ENCODE results near the gene SEPTIN5.
"Not testable (repeated sequence)": the region's sequence is repeated elsewhere in the genome, so short reads cannot be mapped to it uniquely, and the experiment has no call there.

Gene SEPTIN5

DNA sequence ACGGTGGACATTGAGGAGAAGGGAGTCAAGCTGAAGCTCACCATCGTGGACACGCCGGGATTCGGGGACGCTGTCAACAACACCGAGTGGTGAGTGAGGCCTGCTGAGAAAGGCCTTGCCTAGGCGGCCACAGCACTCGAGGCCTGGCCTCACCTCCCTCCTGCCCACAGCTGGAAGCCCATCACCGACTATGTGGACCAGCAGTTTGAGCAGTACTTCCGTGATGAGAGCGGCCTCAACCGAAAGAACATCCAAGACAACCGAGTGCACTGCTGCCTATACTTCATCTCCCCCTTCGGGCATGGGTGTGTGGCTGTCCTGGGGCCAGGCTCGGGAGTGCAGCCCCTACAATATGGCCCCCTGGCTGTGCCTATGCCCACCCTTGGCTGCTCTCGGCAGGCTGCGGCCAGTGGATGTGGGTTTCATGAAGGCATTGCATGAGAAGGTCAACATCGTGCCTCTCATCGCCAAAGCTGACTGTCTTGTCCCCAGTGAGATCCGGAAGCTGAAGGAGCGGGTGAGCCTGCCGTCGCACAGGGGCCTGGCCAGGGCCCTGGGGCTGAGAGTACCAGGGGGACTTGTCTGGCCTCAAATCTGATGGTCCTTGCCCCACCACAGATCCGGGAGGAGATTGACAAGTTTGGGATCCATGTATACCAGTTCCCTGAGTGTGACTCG, 6.0 kb downstream of the SEPTIN5 start:
- no peak for DNase-seq (ENCODE audit: low spot score)

- no peak for DNase-seq (ENCODE audit: low spot score)
These were observed 6.7 kb downstream of the SEPTIN5 start for GRCh38 chr22:19720999-19721329.

GRCh38 chr22:19721330-19722177, 7.3 kb downstream of the SEPTIN5 start:
- no peak for DNase-seq (ENCODE audit: low spot score)

DNA sequence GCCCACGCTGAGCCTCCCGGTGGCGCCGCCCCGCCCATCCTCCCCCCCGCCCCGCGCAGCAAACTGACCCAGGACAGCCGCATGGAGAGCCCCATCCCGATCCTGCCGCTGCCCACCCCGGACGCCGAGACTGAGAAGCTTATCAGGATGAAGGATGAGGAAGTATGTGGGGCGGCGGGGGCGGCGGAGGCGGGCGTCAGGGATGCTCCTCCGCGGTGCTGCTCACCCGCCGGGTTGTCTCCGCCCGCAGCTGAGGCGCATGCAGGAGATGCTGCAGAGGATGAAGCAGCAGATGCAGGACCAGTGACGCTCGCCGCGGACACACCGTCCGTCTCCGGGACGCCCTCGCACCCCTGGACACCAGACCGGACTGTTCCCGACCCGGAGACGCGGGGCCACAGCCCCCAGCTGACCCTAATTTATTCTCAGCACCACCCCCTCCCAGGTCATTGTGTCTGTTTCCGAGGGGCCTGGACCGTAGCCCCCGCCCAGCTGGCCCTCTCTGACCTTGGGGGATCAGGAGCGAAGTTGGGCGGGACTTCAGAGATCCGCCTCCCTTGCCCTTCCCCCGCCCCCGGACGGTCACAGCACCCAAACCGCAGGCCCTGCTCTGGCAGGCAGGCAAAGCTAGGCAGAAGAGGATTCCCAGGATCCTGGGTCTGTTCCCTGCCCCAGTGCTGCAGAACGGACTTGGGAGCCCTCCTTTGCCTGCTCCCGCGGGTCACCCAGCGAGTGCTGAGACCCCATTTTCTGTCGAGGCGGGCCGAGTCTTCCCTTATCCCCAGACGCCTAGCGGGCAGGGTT, 8.1 kb downstream of the SEPTIN5 start:
- DNase-seq (ENCODE audit: low spot score) = no peak

DNA sequence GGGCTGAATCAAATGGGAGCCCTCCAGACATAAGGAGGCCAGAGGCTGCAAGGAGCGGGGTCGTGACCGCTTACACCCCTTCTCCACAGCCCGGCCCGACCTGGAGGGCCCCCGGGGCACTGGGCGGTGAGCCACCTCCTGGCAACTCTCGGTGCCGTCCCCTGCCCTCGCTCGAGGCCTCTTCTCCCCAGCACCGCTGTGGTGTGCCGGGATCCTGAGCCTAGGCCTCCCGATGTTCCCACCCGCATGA, 8.6 kb downstream of the SEPTIN5 start:
- DNase-seq (ENCODE audit: low spot score) = no peak

- no peak for DNase-seq (ENCODE audit: low spot score)
These were observed 9.1 kb downstream of the SEPTIN5 start, which contains the start of gene GP1BB for GRCh38 chr22:19723232-19723982. Gene GP1BB, plus strand, starts transcription at chr22:19723539. Its CDS starts 31 bp downstream, at chr22:19723570.

- no peak for DNase-seq (ENCODE audit: low spot score)
These were observed 9.9 kb downstream of the SEPTIN5 start for GRCh38 chr22:19723983-19724827.

DNA sequence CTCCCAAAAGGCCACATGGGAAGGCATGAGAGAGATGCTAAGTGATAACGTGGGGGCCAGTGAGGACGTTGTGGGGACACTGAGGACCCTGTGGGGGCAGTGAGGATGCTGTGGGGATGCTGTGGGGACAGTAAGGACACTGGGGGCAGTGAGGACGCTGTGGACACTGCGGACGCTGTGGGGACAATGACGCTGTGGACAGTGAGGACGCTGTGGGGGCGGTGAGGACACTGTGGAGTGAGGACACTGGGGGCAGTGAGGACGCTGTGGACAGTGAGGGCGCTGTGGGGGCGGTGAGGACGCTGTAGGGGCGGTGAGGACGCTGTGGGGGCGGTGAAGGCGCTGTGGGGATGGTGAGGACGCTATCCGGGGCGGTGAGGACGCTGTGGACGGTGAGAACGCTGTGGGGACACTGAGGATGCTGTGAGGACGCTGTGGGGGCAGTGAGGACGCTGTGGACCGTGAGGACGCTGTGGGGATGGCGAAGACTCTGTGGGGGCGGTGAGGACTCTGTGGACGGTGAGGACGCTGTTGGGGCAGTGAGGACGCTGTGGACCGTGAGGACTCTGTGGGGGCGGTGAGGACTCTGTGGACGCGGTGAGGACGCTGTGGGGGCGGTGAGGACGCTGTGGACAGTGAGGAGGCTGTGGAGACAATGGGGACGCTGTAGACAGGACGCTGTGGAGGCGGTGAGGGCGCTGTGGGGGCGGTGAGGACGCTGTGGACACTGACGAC, 10.8 kb downstream of the SEPTIN5 start:
- DNase-seq (ENCODE audit: low spot score) = no peak

GRCh38 chr22:19726064-19726788, 11.9 kb downstream of the SEPTIN5 start:
- DNase-seq (ENCODE audit: low spot score) = not testable (repeated sequence)

DNA sequence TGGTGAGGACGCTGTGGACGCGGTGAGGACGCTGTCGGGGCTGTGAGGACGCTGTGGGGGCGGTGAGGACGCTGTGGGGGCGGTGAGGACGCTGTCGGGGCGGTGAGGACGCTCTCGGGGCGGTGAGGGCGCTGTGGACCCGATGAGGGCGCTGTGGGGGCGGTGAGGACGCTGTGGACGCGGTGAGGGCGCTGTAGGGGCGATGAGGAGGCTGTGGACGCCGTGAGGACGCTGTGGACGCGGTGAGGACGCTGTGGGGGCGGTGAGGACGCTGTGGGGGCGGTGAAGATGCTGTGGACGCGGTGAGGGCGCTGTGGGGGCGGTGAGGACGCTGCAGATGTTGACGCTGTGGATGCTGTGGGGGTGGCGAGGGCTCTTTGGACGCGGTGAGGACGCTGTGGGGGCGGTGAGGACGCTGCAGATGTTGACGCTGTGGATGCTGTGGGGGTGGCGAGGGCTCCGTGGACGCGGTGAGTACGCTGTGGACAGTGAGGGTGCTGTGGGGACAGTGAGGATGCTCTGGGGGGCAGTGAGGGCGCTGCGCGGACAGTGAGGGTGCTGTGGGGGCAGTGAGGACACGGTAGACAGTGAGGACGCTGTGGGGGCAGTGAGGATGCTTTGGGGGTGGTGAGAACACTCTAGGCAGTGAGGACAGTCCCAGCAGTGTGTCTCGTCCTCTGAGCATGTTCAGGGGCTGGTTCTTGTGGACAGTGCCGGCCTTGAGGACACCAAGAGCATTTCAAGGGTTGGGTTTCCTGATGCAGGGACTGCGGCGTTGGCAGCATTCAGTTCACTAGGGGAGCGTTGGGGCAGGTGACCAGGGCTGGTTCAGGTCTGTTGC, 13.2 kb downstream of the SEPTIN5 start:
- no peak for DNase-seq (ENCODE audit: low spot score)

DNA sequence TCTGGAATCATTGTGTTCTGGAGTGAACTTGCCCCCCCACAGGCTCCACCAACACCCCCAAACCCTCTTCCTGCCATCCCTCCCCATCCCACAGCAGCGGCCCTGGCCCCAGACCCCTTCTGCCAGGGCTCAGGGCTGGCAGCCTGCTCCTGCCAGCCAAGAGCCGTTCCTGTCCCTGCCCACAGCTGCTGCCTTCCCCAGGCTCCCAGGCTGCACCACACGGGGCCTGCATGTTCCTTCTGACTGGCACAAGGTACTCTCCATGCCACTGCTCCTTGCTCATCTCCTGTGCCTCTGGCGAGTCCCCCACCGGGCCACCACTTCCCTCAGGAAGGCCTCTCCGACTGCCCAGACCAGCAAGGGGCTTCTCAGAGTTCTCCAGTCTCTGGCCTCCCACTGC, 14.0 kb downstream of the SEPTIN5 start:
- no peak for DNase-seq (ENCODE audit: low spot score)

DNA sequence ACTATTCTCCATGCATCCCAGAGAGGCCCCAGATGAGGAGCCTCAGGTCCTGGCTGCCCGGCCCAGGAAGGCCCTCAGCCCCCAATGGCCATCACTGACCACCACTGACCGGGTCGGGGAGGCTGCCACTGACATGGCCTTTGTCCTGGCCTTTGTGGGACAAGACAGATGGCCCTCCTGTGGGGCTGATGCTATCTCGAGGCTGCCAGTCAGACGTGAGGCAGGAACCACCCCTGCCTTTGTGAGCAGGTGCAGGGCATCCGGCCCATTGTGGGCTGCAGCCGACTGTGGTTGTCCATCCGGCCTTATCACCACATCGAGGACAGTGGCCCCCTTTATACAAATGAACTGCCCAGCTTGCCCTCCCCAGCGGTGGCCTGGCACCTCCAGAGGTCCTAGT, 14.5 kb downstream of the SEPTIN5 start:
- DNase-seq (ENCODE audit: low spot score) = no peak

DNA sequence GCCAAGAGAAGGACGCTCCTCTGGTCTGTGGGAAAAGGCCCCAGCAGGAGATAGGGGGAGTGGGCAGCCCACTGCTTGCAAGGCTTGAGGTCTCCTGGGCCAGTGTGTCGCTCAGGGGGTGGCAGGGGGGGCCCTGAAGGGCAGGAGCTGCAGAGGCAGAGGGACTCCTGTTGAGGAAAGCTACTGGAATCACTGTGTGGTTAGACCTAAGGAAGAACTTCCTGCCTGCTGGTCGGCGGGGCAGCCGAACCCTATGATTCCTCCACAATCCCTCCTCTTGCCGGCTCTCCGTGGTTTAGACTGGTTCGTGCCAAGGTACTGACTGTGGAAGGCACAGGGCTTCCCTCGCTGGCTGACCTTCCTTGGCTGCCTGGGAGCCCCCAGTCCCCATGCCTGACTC, 15.2 kb downstream of the SEPTIN5 start:
- DNase-seq (ENCODE audit: low spot score) = no peak

- no peak for DNase-seq (ENCODE audit: low spot score)
These were observed 15.9 kb downstream of the SEPTIN5 start for GRCh38 chr22:19730198-19730597.

DNA sequence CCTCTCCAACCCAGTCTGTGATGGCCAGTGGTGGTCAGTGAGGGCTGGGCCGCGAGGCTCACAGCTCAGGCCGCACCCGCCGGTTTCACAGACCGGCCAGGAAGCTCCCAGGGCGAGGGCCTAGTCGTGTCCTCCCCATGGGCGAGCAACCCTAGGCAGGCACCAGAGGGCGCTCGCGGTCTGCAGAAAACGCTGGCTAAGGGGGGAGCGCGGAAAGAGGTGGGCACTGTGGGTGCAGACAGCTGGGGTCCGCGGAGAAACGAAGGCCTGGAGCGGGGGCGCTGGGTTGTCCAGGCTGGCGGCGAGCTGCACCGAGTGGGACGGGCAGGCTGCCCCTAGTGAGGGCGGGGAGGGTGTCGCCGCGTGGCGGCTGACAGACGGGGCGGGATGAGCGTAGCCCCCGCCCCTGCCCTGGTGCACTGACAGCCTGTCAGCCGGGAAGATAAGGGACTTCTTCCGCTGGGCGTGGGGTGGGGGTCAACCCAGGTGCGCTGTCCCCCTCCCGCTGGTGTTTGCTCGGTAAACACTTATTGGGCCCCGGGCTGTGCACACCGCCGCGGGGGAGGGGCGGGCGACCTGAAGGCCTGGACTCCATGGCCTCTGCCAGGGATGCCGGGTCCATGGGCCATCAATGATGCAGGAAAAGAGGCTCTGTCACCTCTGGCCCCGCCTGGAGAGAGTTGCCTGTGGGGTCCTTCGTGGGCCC, 16.5 kb downstream of the SEPTIN5 start:
- peak; percentile 80 for DNase-seq (ENCODE audit: low spot score)

DNA sequence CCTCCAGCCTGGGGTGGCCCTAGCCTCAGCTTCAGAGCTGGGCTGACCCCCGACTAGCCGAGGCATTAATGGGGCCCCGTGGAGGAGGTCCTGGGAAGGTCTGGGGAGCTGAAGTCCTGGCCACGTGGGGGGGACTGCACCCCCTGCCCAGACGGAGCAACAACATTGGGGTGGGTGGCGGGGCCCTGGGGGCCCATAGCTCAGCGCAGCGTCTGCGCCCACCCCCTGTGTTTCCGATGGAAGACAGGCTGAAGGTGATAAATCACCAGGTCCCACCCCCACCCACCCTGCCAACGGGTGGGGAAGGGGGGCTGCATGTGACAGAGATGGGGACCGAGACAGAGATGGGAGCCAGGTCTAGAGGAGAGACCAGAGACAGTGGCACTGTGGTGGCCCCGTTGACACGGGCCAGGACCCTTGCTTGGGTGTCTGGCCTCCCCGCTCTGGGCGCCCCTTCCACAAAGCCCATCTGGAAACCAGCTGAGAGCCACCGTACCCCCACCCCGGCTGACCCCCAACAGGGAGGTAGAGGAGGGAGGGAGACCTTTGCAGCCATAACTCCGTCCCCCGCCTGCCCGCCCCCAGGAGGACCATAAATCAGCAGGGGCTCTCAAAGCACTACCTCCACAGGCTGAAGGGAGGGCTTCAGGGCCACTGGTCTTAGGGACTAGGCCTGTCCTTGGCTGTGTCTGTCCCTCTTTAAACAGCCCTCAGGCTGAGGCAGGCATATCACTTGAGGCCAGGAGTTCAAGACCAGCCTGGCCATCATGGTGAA, 17.2 kb downstream of the SEPTIN5 start:
- no peak for DNase-seq (ENCODE audit: low spot score)

DNA sequence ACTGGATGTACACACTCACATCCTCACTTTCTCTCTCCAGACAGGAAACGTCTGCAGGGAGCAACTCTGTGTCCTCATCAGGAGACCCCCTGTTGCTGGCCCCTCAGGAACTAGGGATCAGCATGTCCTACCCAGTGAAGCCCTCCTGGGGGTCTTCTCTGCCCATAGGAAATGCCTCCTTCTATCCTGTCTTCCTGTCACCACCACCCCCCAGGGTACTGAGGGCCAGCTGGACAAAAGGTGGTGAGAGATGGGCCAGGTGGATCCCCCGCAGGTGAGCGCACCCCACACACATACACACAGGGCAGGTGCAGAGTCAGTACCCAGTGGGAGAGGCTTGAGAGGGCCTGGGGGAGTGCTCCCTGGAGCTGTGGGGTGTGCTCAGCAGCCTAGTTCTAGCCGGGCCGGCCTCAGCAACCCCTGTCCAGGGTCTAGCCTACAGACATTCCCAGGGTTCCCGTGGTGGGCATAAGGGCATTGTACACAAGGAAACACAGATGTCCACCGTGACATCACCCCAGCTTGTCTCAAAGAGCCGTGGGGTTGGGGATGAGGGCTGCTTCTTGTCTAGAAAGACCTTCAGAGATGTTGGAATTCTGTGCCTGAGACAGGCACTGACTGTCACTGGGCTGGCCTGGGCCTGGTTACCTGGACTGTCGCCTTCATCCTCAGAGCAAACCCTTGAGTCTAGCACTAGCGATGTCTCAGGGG, 18.3 kb downstream of the SEPTIN5 start:
- DNase-seq (ENCODE audit: low spot score) = no peak
